H1 (cell line): ENCODE results near the gene CDC73. TPM values are rescaled to one million over a fixed set of nuclear protein-coding genes. Genes with fewer than 3 reads are reported as not detected.
A peak's percentile ranks its signal among the peaks of the same experiment; 100 is the strongest.

Experiments used
- CTCF ChIA-PET: fragments of 300-600 bp; sonication (Branson Sonifier 250); formaldehyde crosslinking; loops from one replicate; lab custom pipeline; 2021; ENCODE audit not compliant: partially characterized antibody; lab: Charles Lee
- POLR2A ChIA-PET: fragments of 300-600 bp; sonication (Branson Sonifier 250); formaldehyde crosslinking; loops from one replicate; lab custom pipeline; 2021; ENCODE audit warnings: inconsistent platforms; ENCODE audit not compliant: partially characterized antibody; lab: Charles Lee
- DNase-seq, 2 experiments: peaks; one replicate each; pipeline versions ENCODE4 v3.0.0 to v3.0.0-alpha.2; 2010 to 2022; ENCODE audit warnings: low spot score in 2 of 2, low read depth in 1 of 2, mixed read lengths in 1 of 2
- FAIRE-seq: peaks from 2 replicates; lab custom pipeline; 2011; peaks lifted over from hg19 to GRCh38; lab: Jason Lieb, UNC
- H2AFZ ChIP-seq: 2 replicates; pipeline ENCODE4 v1.8.1; 2012; ENCODE audit warnings: low read length, inconsistent platforms
- H2AK5ac ChIP-seq: 2 replicates; pipeline ENCODE4 v1.6.1; 2013; ENCODE audit warnings: low read depth, low read length
- H2BK120ac ChIP-seq: replicated peaks from 2 replicates; pipeline ENCODE3; 2013; ENCODE audit warnings: low read depth, low read length, inconsistent platforms
- H2BK12ac ChIP-seq: 2 replicates; pipeline ENCODE4 v1.6.1; 2013; ENCODE audit warnings: low read depth, low read length
- H2BK15ac ChIP-seq: 2 replicates; pipeline ENCODE4 v1.6.1; 2013; ENCODE audit warnings: low read length
- H2BK20ac ChIP-seq: 2 replicates; pipeline ENCODE4 v1.6.1; 2013; ENCODE audit warnings: low read length
- H2BK5ac ChIP-seq: 2 replicates; pipeline ENCODE4 v1.6.1; 2013; ENCODE audit warnings: low read depth, low read length
- H3K14ac ChIP-seq: 2 replicates; pipeline ENCODE4 v1.6.1; 2013; ENCODE audit warnings: inconsistent platforms; ENCODE audit not compliant: insufficient read length
- H3K18ac ChIP-seq: 2 replicates; pipeline ENCODE4 v1.6.1; 2013; ENCODE audit warnings: low read length; ENCODE audit errors: extremely low read depth
- H3K23ac ChIP-seq: 2 replicates; pipeline ENCODE4 v1.6.1; 2013; ENCODE audit warnings: inconsistent platforms; ENCODE audit not compliant: insufficient read length
- H3K23me2 ChIP-seq: 2 replicates; pipeline ENCODE4 v1.6.1; 2013; ENCODE audit warnings: low read depth, low read length
- H3K27ac ChIP-seq: 2 replicates; pipeline ENCODE4 v1.6.1; 2011; ENCODE audit warnings: low read depth, low read length, inconsistent platforms
- H3K27me3 ChIP-seq, 4 experiments: replicated peaks in 1 of 4; 1 replicate in 1 of 4; 2 replicates in 3 of 4; pipeline versions ENCODE4 v1.6.1 to v1.8.1; 2011 to 2013; ENCODE audit warnings: low read length in 3 of 4, mild to moderate bottlenecking in 3 of 4, inconsistent platforms in 2 of 4, mixed read lengths in 2 of 4, moderate library complexity in 1 of 4; ENCODE audit not compliant: control insufficient read depth in 3 of 4, insufficient read depth in 3 of 4; ENCODE audit errors: extremely low read depth in 1 of 4
- H3K36me3 ChIP-seq, 4 experiments: 2 replicates each; pipeline versions ENCODE4 v1.6.1 to v1.8.1; 2011 to 2013; ENCODE audit warnings: mild to moderate bottlenecking in 4 of 4, low read length in 3 of 4, moderate library complexity in 2 of 4, control low read depth in 1 of 4, inconsistent platforms in 1 of 4; ENCODE audit not compliant: insufficient read depth in 4 of 4, control insufficient read depth in 2 of 4
- H3K4ac ChIP-seq: replicated peaks from 2 replicates; pipeline ENCODE3; 2013; ENCODE audit warnings: low read length, low read depth, mixed read lengths, inconsistent platforms; ENCODE audit not compliant: insufficient read length
- H3K4me1 ChIP-seq, 4 experiments: replicated peaks in 1 of 4; 1 replicate in 1 of 4; 2 replicates in 3 of 4; pipeline versions ENCODE4 v1.6.1 to v1.8.1; 2011 to 2013; ENCODE audit warnings: low read length in 3 of 4, inconsistent platforms in 2 of 4, mixed read lengths in 1 of 4; ENCODE audit not compliant: insufficient read depth in 4 of 4, control insufficient read depth in 3 of 4
- H3K4me2 ChIP-seq, 2 experiments: 2 replicates each; pipeline versions ENCODE4 v1.6.1 to v1.8.1; 2011 to 2013; ENCODE audit warnings: low read depth in 2 of 2, low read length in 2 of 2, control low read depth in 1 of 2, inconsistent platforms in 1 of 2, mild to moderate bottlenecking in 1 of 2; ENCODE audit not compliant: insufficient read depth in 1 of 2
- H3K4me3 ChIP-seq, 4 experiments: fragments of 200-600, 300-600 bp in 1 of 4; sonication (generic), shearing (Covaris generic), sonication (Bioruptor Twin) in 1 of 4; 2 replicates each; pipeline versions ENCODE4 v1.5.1 to v1.8.1; 2011 to 2016; ENCODE audit warnings: low read length in 4 of 4, low read depth in 3 of 4, control low read depth in 2 of 4, inconsistent platforms in 2 of 4, mild to moderate bottlenecking in 2 of 4, mixed read lengths in 1 of 4, moderate library complexity in 1 of 4; ENCODE audit not compliant: insufficient read depth in 2 of 4; ENCODE audit errors: extremely low read depth in 1 of 4
- H3K56ac ChIP-seq: replicated peaks from 2 replicates; pipeline ENCODE3; 2013; ENCODE audit warnings: low read depth, mild to moderate bottlenecking, mixed read lengths, low read length, inconsistent platforms; ENCODE audit not compliant: insufficient read length
- H3K79me1 ChIP-seq: 2 replicates; pipeline ENCODE4 v1.6.1; 2013; ENCODE audit warnings: low read depth, low read length, control low read depth
- H3K79me2 ChIP-seq, 2 experiments: 2 replicates each; pipeline versions ENCODE4 v1.6.1 to v1.8.1; 2012 to 2013; ENCODE audit warnings: low read length in 2 of 2, mild to moderate bottlenecking in 2 of 2, inconsistent platforms in 1 of 2; ENCODE audit not compliant: insufficient read depth in 2 of 2, control insufficient read depth in 1 of 2
- H3K9ac ChIP-seq, 4 experiments: replicated peaks in 1 of 4; 1 replicate in 1 of 4; 2 replicates in 3 of 4; pipeline versions ENCODE4 v1.6.1 to v1.8.1; 2011 to 2013; ENCODE audit warnings: low read depth in 3 of 4, low read length in 3 of 4, control low read depth in 2 of 4, mild to moderate bottlenecking in 2 of 4, moderate library complexity in 2 of 4, inconsistent platforms in 1 of 4; ENCODE audit errors: extremely low read depth in 1 of 4
- H3K9me3 ChIP-seq, 2 experiments: 2 replicates each; pipeline versions ENCODE4 v1.6.1 to v1.8.1; 2012 to 2013; ENCODE audit warnings: mild to moderate bottlenecking in 2 of 2, moderate library complexity in 2 of 2, control low read depth in 1 of 2, inconsistent platforms in 1 of 2, low read depth in 1 of 2, low read length in 1 of 2, mixed read lengths in 1 of 2; ENCODE audit not compliant: insufficient read depth in 2 of 2
- H4K20me1 ChIP-seq, 2 experiments: replicated peaks in 1 of 2; 2 replicates each; pipeline versions ENCODE3 to v1.8.1; 2011 to 2013; ENCODE audit warnings: inconsistent platforms in 2 of 2, low read length in 2 of 2, mild to moderate bottlenecking in 1 of 2; ENCODE audit not compliant: insufficient read depth in 2 of 2, control insufficient read depth in 1 of 2
- H4K5ac ChIP-seq: 2 replicates; pipeline ENCODE4 v1.6.1; 2013; ENCODE audit warnings: low read length, low read depth, mixed read lengths, inconsistent platforms; ENCODE audit not compliant: insufficient read length
- H4K8ac ChIP-seq: 2 replicates; pipeline ENCODE4 v1.8.0; 2013; ENCODE audit warnings: mild to moderate bottlenecking, moderate library complexity, low read length, inconsistent platforms; ENCODE audit not compliant: insufficient read depth; ENCODE audit errors: extremely low read depth
- H4K91ac ChIP-seq: replicated peaks from 2 replicates; pipeline ENCODE3; 2013; ENCODE audit warnings: low read length, mixed read lengths, inconsistent platforms; ENCODE audit not compliant: insufficient read length
- BRCA1 ChIP-seq: IDR thresholded peaks from 2 replicates; pipeline ENCODE4 v1.6.1; 2012; ENCODE audit warnings: low read depth, low read length, improper control_type of control experiment
- CEBPB ChIP-seq: IDR thresholded peaks from 2 replicates; pipeline ENCODE4 v1.6.1; 2012; ENCODE audit warnings: low read depth, low read length
- CHD1 ChIP-seq: IDR thresholded peaks from 2 replicates; pipeline ENCODE4 v1.6.1; 2012; ENCODE audit warnings: low read depth, low read length, improper control_type of control experiment
- FOSL1 ChIP-seq: IDR thresholded peaks from 2 replicates; pipeline ENCODE4 v1.6.1; 2011; ENCODE audit warnings: mild to moderate bottlenecking, low read depth, low read length, moderate library complexity; ENCODE audit not compliant: insufficient read depth
- GABPA ChIP-seq: IDR thresholded peaks from 2 replicates; pipeline ENCODE4 v1.6.1; 2011; ENCODE audit warnings: mild to moderate bottlenecking, low read length, moderate library complexity, borderline replicate concordance; ENCODE audit not compliant: insufficient read depth
- KDM5A ChIP-seq: fragments of 200-600 bp; IDR thresholded peaks from 2 replicates; pipeline ENCODE4 v1.7.1; 2012; ENCODE audit warnings: mild to moderate bottlenecking, low read length, inconsistent platforms, mixed read lengths
- POLR2A ChIP-seq, 2 experiments: IDR thresholded peaks; 1 replicate in 1 of 2; 2 replicates in 1 of 2; pipeline ENCODE4 v1.6.1; 2011; ENCODE audit warnings: low read depth in 2 of 2, low read length in 2 of 2, mild to moderate bottlenecking in 2 of 2; ENCODE audit errors: control extremely low read depth in 1 of 2
- RBBP5 ChIP-seq: IDR thresholded peaks from 2 replicates; pipeline ENCODE4 v1.7.1; 2012; ENCODE audit warnings: low read depth, mild to moderate bottlenecking, inconsistent platforms, low read length, moderate library complexity, borderline replicate concordance
- RFX5 ChIP-seq: IDR thresholded peaks from 2 replicates; pipeline ENCODE4 v1.6.1; 2011; ENCODE audit warnings: low read depth, low read length, improper control_type of control experiment, borderline replicate concordance
- TCF12 ChIP-seq: IDR thresholded peaks from 2 replicates; pipeline ENCODE4 v1.6.1; 2011; ENCODE audit warnings: low read depth, mild to moderate bottlenecking, low read length
- WGBS, 2 experiments: shearing (Covaris generic) in 1 of 2; methylation state at CpG; one replicate each; pipeline versions ENCODE4 v1.1.6 to v1.1.7; 2013 to 2015; ENCODE audit warnings: low lambda C conversion rate in 2 of 2, mixed read lengths in 2 of 2, inconsistent platforms in 1 of 2, low coverage in 1 of 2, missing lambda C conversion rate in 1 of 2; ENCODE audit not compliant: insufficient replicate concordance in 2 of 2, insufficient coverage in 1 of 2, insufficient read length in 1 of 2; ENCODE audit errors: extremely low coverage in 1 of 2, missing lambda C conversion rate in 1 of 2; 5-methylcytosine and 5-hydroxymethylcytosine counted together
- polyA plus RNA-seq, 7 experiments: library from polyadenylated mRNA; depleted of rRNA in 3 of 7; stranded (reverse) in 5 of 7; unstranded in 2 of 7; fragments of >200 nt in 5 of 7; fragments of 200-250 nt in 2 of 7; gene quantifications; 1 replicate in 5 of 7; 2 replicates in 1 of 7; 4 replicates in 1 of 7; pipeline versions ENCODE4 v1.2.1 to v1.2.3, GENCODE V29; 2011 to 2013; ENCODE audit warnings: missing spikeins in 2 of 7, mixed read lengths in 2 of 7
- total RNA-seq: library from RNA; stranded (reverse); fragmentation: NEBNext Ultra II Directional; extraction: Animal tissue kit (Norgen Biotek cat#: 25700); gene quantifications from 2 replicates; pipeline ENCODE4 v1.2.1, GENCODE V29; 2021
- TF ChIP-seq, protein P1 (sequence below): IDR thresholded peaks from 2 replicates; pipeline ENCODE4 v1.6.1; 2012; ENCODE audit warnings: low read length, inconsistent platforms
- TF ChIP-seq, protein P2 (sequence below): IDR thresholded peaks from 2 replicates; pipeline ENCODE4 v1.6.1; 2012; ENCODE audit warnings: inconsistent platforms

Gene CDC73
- total and polyA plus RNA-seq, 2 of the 8 experiments (the other 6 are each of a cell fraction or from before 2014, with no cell fraction given): 9.8 to 64.0 TPM

DNA sequence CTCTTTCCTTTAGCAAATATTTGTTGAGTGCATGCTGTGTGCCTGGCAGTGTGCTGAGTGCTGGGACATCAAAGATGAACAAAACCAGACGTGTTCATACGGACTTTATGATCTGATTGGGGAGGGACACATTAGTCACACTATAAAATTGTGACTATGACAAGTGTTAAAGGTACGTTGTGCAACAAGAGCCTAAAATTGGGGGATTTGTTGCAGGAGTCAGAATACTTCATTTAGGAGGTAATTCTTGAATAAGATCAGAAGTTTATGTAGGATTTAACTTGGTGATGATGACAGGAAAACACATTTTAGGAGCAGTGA is 35.0 kb downstream of the CDC73 start:
- Histone ChIP-seq H3K79me2 (peaks cover 0 to 8% of the 10 kb centered on the region in 2 experiments; a peak in 1 of 4 replicates), H3K14ac (no peak overlapping the region)
- TF ChIP-seq, protein P1, sequence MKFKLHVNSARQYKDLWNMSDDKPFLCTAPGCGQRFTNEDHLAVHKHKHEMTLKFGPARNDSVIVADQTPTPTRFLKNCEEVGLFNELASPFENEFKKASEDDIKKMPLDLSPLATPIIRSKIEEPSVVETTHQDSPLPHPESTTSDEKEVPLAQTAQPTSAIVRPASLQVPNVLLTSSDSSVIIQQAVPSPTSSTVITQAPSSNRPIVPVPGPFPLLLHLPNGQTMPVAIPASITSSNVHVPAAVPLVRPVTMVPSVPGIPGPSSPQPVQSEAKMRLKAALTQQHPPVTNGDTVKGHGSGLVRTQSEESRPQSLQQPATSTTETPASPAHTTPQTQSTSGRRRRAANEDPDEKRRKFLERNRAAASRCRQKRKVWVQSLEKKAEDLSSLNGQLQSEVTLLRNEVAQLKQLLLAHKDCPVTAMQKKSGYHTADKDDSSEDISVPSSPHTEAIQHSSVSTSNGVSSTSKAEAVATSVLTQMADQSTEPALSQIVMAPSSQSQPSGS: no peak
- TF ChIP-seq RBBP5 (no peak), BRCA1 (no peak), CHD1 (no peak), FOSL1 (no peak), CEBPB (no peak), POLR2A (IDR thresholded peaks at IDR 0.05; ENCODE audit: control extremely low read depth in 1 of 2, low read depth in 2 of 2, low read length in 2 of 2) (no peak), KDM5A (no peak), RFX5 (no peak), GABPA (no peak), TCF12 (no peak)
- TF ChIP-seq, protein P2, sequence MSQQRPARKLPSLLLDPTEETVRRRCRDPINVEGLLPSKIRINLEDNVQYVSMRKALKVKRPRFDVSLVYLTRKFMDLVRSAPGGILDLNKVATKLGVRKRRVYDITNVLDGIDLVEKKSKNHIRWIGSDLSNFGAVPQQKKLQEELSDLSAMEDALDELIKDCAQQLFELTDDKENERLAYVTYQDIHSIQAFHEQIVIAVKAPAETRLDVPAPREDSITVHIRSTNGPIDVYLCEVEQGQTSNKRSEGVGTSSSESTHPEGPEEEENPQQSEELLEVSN: no peak

More for the DNA sequence above, 35.0 kb downstream of the CDC73 start:
- no peak for FAIRE-seq
- Histone ChIP-seq H3K4ac (no peak overlapping the region), H3K79me1 (no peaks in the 10 kb centered on the region), H4K8ac (no peak overlapping the region), H3K56ac (no peak overlapping the region), H2AFZ (no peak overlapping the region), H3K23ac (no peak overlapping the region), H2BK20ac (no peak overlapping the region), H2BK12ac (no peak overlapping the region), H3K23me2 (no peaks in the 10 kb centered on the region), H2BK120ac (no peak overlapping the region), H2AK5ac (no peak overlapping the region), H3K27ac (no peak overlapping the region), H4K91ac (no peak overlapping the region), H3K18ac (no peak overlapping the region), H4K20me1 (no peaks in the 10 kb centered on the region), H2BK15ac (no peak overlapping the region), H3K4me3 (no peak overlapping the region), H3K9me3 (no peaks in the 10 kb centered on the region), H3K27me3 (no peaks in the 10 kb centered on the region), H3K4me1 (no peaks in the 10 kb centered on the region), H3K9ac (peak overlapping the region in 1 of 4 experiments; percentile 8; a peak in 1 of 7 replicates), H3K4me2 (no peak overlapping the region), H4K5ac (no peak overlapping the region), H2BK5ac (no peak overlapping the region), H3K36me3 (peaks cover 0 to 21% (median 6%) of the 10 kb centered on the region in 4 experiments; a peak in 4 of 8 replicates)
- ChIA-PET POLR2A (no interaction called here), CTCF (interaction anchor here (0.9 to 1.4 kb wide), 4 partner anchors 13 to 682 kb away, joined by 3 to 5 read pairs (median 3); no protein-coding TSS in a partner anchor)
- DNase-seq: no peak
- 97% methylated on average over 3 of the region's 3 CpGs; no CpG with 5 or more reads in 1 of the 2 experiments for WGBS, 2 experiments
